OCI-LY7 (cell line): Measurements from ENCODE around the gene TMEM41A.

Source experiments
- CTCF ChIP-seq: fragments of 200-600 bp; sonication (generic); conservative IDR thresholded peaks from 2 replicates; pipeline ENCODE4 v1.5.1; 2014; ENCODE audit warnings: mild to moderate bottlenecking, antibody characterized with exemption, low read length, moderate library complexity, mixed read lengths
- EZH2phosphoT487 ChIP-seq: fragments of 200-600 bp; sonication (generic); IDR thresholded peaks from 2 replicates; pipeline ENCODE4 v1.6.1; 2018; ENCODE audit warnings: low read depth, borderline replicate concordance, mild to moderate bottlenecking, mixed run types, antibody characterized with exemption, low read length, moderate library complexity, mixed read lengths

- TF ChIP-seq CTCF (no peak), EZH2phosphoT487 (no peak)
Observed at GRCh38 chr3:185527364-185527763, 28.5 kb upstream of the TMEM41A start.
